Measurements from ENCODE around the gene RLN1. TPM values are rescaled to one million over a fixed set of nuclear protein-coding genes. Genes with fewer than 3 reads are reported as not detected.
"Not testable (repeated sequence)": the region's sequence is repeated elsewhere in the genome, so short reads cannot be mapped to it uniquely, and the experiment has no call there.

Gene RLN1, protein sequence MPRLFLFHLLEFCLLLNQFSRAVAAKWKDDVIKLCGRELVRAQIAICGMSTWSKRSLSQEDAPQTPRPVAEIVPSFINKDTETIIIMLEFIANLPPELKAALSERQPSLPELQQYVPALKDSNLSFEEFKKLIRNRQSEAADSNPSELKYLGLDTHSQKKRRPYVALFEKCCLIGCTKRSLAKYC
- 1 to 10 TPM; 5.9 to 7.2 TPM for total RNA-seq
- 1 to 10 TPM; 2.4 to 3.6 TPM for polyA plus RNA-seq

DNA sequence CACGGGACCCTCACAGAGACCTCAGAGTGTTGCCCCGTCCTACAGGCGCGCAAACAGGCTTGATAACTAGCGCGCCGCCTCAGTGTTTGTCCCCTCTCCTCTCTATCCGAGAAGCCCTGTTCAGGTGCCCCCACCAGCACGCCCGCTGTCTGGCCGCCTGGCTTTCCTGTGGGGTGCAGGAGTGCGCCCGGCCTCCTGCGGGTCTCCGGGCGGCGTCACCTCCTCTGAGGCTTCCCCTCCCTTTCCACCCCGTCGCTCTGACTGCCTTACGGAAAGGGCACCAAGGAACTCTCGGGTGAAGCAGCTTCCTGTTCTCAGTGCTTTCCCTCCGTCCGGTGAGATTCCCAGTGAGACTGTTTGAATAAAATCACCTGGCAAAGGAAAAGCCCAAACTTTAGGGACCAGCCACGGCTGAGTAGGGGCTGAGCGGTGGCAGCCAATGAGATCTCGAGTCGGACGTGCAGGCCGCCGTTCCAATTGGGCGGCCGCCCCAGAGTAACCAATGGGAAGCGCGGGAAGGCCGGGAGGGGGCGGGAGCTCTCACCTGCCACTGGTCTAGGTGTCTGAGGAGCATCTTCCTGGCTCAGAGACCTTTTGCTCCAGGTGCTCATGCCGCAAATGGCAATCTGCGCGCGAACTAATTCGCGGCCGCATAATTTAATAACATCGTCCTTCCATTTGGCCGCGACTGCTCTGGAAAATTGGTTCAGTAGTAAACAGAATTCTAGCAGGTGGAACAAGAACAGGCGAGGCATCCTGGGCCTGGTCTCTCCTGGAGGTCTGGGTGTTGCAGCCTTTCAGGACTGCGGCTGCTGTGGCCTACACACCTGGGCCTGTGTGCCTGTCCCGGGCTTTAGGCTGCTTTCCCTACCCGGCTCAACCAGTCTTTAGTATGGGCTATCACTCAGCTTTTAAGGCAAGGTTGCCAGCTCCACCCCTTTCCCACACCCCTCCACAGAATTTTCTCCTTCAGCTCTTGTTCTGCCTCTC is at the start of gene RLN1:
Gene RLN1 (minus strand): TSS at position 885 of the 990 bp plus-strand sequence. CDS start 130 bp downstream, at position 755.
- peak within 1 kb of the TSS; percentile 43 to 93 (median 88) for H3K27ac Mint-ChIP-seq
- not testable (repeated sequence) for H3K36me3 Mint-ChIP-seq; H3K4me3 ChIP-seq (ENCODE audit: low read length in 2 of 2); H3K27me3 ChIP-seq (ENCODE audit: insufficient read depth, low read length); H3K27me3 Mint-ChIP-seq; H3K9me3 ChIP-seq (ENCODE audit: control insufficient read depth in 1 of 2, low read length in 2 of 2); H3K36me3 ChIP-seq (ENCODE audit: insufficient read depth, low read length); H3K9me3 Mint-ChIP-seq
- peak in 4 of 5 donors; percentile 42 to 57 (median 46) for DNase-seq
- ChIA-PET POLR2A (ENCODE audit: partially characterized antibody) (interaction anchor here (1.2 to 1.3 kb wide), 2 partner anchors 9 to 14 kb away, joined by 3 to 4 read pairs; no protein-coding TSS in a partner anchor), CTCF (ENCODE audit: partially characterized antibody) (interaction anchor here (1.4 kb wide), 1 partner anchor 13 kb away, joined by 5 read pairs; no protein-coding TSS in a partner anchor)
- H3K4me1 Mint-ChIP-seq, result peaks cover 20 to 38% (median 26%) of the 10 kb centered on the region in 4 donors
- Histone ChIP-seq H3K27ac (ENCODE audit: low read depth, low read length) (peak within 1 kb of the TSS; percentile 34), H3K4me1 (ENCODE audit: insufficient read depth, low read length) (peaks cover 32% of the 10 kb centered on the region)
- intact Hi-C loops (cut with micrococcal nuclease), result loop anchor here (5.0 kb wide), 2 partner anchors 37 to 98 kb away; partner anchors contain the start of genes PLGRKT and RLN2
- peak within 1 kb of the TSS; percentile 38 to 79 (median 76) for H3K4me3 Mint-ChIP-seq

DNA sequence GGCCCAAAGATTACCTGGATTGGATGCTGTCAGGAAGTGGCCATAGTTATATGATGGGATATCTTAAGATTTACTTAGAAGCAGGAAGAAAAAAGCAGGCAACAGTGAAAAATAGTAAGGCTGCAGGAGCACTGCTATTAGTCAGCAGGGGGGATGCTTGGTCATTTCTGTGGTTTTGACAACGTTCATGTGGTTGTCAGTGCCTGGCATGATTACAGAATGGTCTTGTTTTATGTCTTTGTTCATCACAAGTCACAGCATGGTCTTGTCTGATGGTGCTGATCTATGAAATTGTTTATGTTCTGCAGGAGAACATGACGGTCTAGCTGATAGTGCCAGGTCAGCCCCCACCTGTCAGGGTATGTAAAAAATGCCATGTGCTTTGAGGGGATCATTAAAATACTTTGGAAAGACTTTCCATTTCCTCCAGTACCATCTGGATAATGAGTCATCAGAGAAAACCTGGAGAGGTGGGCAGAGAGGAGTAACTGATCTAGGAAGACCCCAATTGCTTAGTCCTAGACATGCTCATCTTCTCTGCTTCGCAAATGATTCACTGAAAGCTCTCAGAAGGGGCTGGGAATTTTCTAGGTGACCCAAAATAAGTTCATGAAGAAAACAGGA is 49.5 kb upstream of the RLN1 start:
- H3K27me3 Mint-ChIP-seq, result no peaks in the 10 kb centered on the region
- peak overlapping the region in 1 of 7 donors; percentile 51 for H3K27ac Mint-ChIP-seq
- no peaks in the 10 kb centered on the region for H3K27me3 ChIP-seq (ENCODE audit: insufficient read depth, low read length)
- H3K4me1 Mint-ChIP-seq, result peaks cover 14 to 34% (median 25%) of the 10 kb centered on the region in 4 donors
- no peak overlapping the region for H3K27ac ChIP-seq (ENCODE audit: low read depth, low read length)
- DNase-seq, result no peak
- H3K36me3 Mint-ChIP-seq, result peaks cover 3 to 19% of the 10 kb centered on the region in 2 donors
- H3K36me3 ChIP-seq (ENCODE audit: insufficient read depth, low read length), result no peaks in the 10 kb centered on the region
- CTCF ChIA-PET (ENCODE audit: partially characterized antibody), result no interaction called here
- H3K4me1 ChIP-seq (ENCODE audit: insufficient read depth, low read length), result peaks cover 5% of the 10 kb centered on the region
- intact Hi-C loops (cut with micrococcal nuclease), result no loop called here
- no peaks in the 10 kb centered on the region for H3K9me3 Mint-ChIP-seq
- no peaks in the 10 kb centered on the region for H3K9me3 ChIP-seq (ENCODE audit: control insufficient read depth in 1 of 2, low read length in 2 of 2)
- POLR2A ChIA-PET (ENCODE audit: partially characterized antibody), result no interaction called here
- H3K4me3 ChIP-seq (ENCODE audit: low read length in 2 of 2), result no peak overlapping the region
- H3K4me3 Mint-ChIP-seq, result no peak overlapping the region

DNA sequence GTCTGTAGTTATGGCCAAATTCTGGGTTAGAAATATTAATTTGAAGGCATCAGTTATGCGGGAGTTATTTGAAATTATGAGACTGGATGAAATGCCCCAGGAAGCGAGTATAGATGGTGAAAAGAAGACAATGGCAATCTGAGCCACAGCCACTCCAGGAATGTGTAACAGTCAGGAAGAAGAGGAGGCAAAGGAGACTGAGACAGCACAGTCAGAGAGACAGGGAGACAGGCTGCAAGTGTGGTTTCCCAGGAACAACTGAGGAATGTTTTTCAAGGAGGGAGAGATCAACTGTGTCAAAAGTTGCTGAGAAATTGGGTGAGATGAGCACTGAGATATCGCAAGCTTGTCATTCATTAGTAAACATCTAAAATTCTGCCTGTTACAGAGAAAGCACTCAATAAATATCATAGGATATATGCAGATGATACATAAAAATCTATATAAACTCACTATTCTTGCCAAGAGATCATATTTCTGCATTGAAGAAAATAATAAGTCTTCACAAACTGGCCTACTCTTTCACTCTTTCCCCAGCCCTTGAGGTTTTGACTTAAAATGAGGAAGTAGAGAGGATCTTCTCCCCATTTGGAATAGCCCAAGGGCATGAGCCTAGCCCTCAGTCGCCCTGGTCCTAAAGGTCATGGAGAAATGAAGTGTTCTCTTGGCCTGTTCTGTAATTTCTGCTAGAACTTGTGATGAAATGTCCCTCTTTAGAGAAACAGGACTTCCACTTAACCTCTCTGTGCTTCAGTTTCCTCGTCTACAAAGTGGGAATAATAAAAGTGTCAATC is 48.5 kb upstream of the RLN1 start:
- ChIA-PET POLR2A (ENCODE audit: partially characterized antibody) (no interaction called here), CTCF (ENCODE audit: partially characterized antibody) (no interaction called here)
- peaks cover 5 to 19% of the 10 kb centered on the region in 2 donors for H3K36me3 Mint-ChIP-seq
- H3K27ac ChIP-seq (ENCODE audit: low read depth, low read length), result no peak overlapping the region
- H3K4me1 Mint-ChIP-seq, result peaks cover 14 to 34% (median 25%) of the 10 kb centered on the region in 4 donors
- peak overlapping the region in 1 of 7 donors; percentile 48 for H3K27ac Mint-ChIP-seq
- intact Hi-C loops (cut with micrococcal nuclease), result no loop called here
- H3K36me3 ChIP-seq (ENCODE audit: insufficient read depth, low read length), result no peaks in the 10 kb centered on the region
- H3K27me3 ChIP-seq (ENCODE audit: insufficient read depth, low read length), result no peaks in the 10 kb centered on the region
- no peak overlapping the region for H3K4me3 Mint-ChIP-seq
- H3K4me1 ChIP-seq (ENCODE audit: insufficient read depth, low read length), result peaks cover 5% of the 10 kb centered on the region
- no peaks in the 10 kb centered on the region for H3K27me3 Mint-ChIP-seq
- no peaks in the 10 kb centered on the region for H3K9me3 ChIP-seq (ENCODE audit: control insufficient read depth in 1 of 2, low read length in 2 of 2)
- H3K4me3 ChIP-seq (ENCODE audit: low read length in 2 of 2), result no peak overlapping the region
- H3K9me3 Mint-ChIP-seq, result no peaks in the 10 kb centered on the region
- DNase-seq, result no peak

GRCh38 chr9:5384436-5384835 is 44.8 kb upstream of the RLN1 start:
- intact Hi-C loops (cut with micrococcal nuclease), result no loop called here
- H3K27ac ChIP-seq (ENCODE audit: low read depth, low read length), result no peak overlapping the region
- H3K4me1 Mint-ChIP-seq, result peaks cover 12 to 29% (median 20%) of the 10 kb centered on the region in 4 donors
- ChIA-PET POLR2A (ENCODE audit: partially characterized antibody) (no interaction called here), CTCF (ENCODE audit: partially characterized antibody) (no interaction called here)
- peak overlapping the region in 3 of 7 donors; percentile 25 to 70 (median 33) for H3K27ac Mint-ChIP-seq
- H3K36me3 Mint-ChIP-seq, result peaks cover 19 to 40% of the 10 kb centered on the region in 2 donors
- H3K9me3 Mint-ChIP-seq, result no peaks in the 10 kb centered on the region
- H3K27me3 Mint-ChIP-seq, result no peaks in the 10 kb centered on the region
- no peak overlapping the region for H3K4me3 Mint-ChIP-seq
- peaks cover under 1% of the 10 kb centered on the region for H3K4me1 ChIP-seq (ENCODE audit: insufficient read depth, low read length)
- no peak overlapping the region for H3K4me3 ChIP-seq (ENCODE audit: low read length in 2 of 2)
- DNase-seq, result no peak
- H3K9me3 ChIP-seq (ENCODE audit: control insufficient read depth in 1 of 2, low read length in 2 of 2), result no peaks in the 10 kb centered on the region
- no peaks in the 10 kb centered on the region for H3K27me3 ChIP-seq (ENCODE audit: insufficient read depth, low read length)
- no peaks in the 10 kb centered on the region for H3K36me3 ChIP-seq (ENCODE audit: insufficient read depth, low read length)

- no peaks in the 10 kb centered on the region for H3K9me3 ChIP-seq (ENCODE audit: control insufficient read depth in 1 of 2, low read length in 2 of 2)
- H3K27me3 ChIP-seq (ENCODE audit: insufficient read depth, low read length), result no peaks in the 10 kb centered on the region
- no peak overlapping the region for H3K4me3 Mint-ChIP-seq
- no peak overlapping the region for H3K27ac ChIP-seq (ENCODE audit: low read depth, low read length)
- no peak for DNase-seq
- H3K4me1 ChIP-seq (ENCODE audit: insufficient read depth, low read length), result no peaks in the 10 kb centered on the region
- no peaks in the 10 kb centered on the region for H3K9me3 Mint-ChIP-seq
- H3K27me3 Mint-ChIP-seq, result no peaks in the 10 kb centered on the region
- H3K27ac Mint-ChIP-seq, result no peak overlapping the region
- intact Hi-C loops (cut with micrococcal nuclease), result no loop called here
- ChIA-PET CTCF (ENCODE audit: partially characterized antibody) (no interaction called here), POLR2A (ENCODE audit: partially characterized antibody) (no interaction called here)
- H3K4me1 Mint-ChIP-seq, result peaks cover 5 to 13% (median 12%) of the 10 kb centered on the region in 4 donors
- no peaks in the 10 kb centered on the region for H3K36me3 ChIP-seq (ENCODE audit: insufficient read depth, low read length)
- no peak overlapping the region for H3K4me3 ChIP-seq (ENCODE audit: low read length in 2 of 2)
- H3K36me3 Mint-ChIP-seq, result peaks cover 21 to 47% of the 10 kb centered on the region in 2 donors
These were observed 42.8 kb upstream of the RLN1 start for GRCh38 chr9:5382479-5382878.

GRCh38 chr9:5375790-5376477 is 36.3 kb upstream of the RLN1 start:
- peaks cover 20 to 33% (median 28%) of the 10 kb centered on the region in 4 donors for H3K4me1 Mint-ChIP-seq
- ChIA-PET CTCF (ENCODE audit: partially characterized antibody) (no interaction called here), POLR2A (ENCODE audit: partially characterized antibody) (interaction anchor here (1.8 kb wide), 1 partner anchor 14 kb away, joined by 5 read pairs; no protein-coding TSS in a partner anchor)
- H3K4me3 ChIP-seq (ENCODE audit: low read length in 2 of 2), result no peak overlapping the region
- H3K9me3 Mint-ChIP-seq, result no peaks in the 10 kb centered on the region
- no peaks in the 10 kb centered on the region for H3K36me3 ChIP-seq (ENCODE audit: insufficient read depth, low read length)
- peak overlapping the region in 7 of 8 donors; percentile 1 to 69 (median 58) for H3K4me3 Mint-ChIP-seq
- no peaks in the 10 kb centered on the region for H3K27me3 Mint-ChIP-seq
- no peaks in the 10 kb centered on the region for H3K27me3 ChIP-seq (ENCODE audit: insufficient read depth, low read length)
- H3K9me3 ChIP-seq (ENCODE audit: control insufficient read depth in 1 of 2, low read length in 2 of 2), result no peaks in the 10 kb centered on the region
- peaks cover 18% of the 10 kb centered on the region for H3K4me1 ChIP-seq (ENCODE audit: insufficient read depth, low read length)
- intact Hi-C loops (cut with micrococcal nuclease), result no loop called here
- peak overlapping the region in 6 of 7 donors; percentile 13 to 97 (median 86) for H3K27ac Mint-ChIP-seq
- no peak overlapping the region for H3K27ac ChIP-seq (ENCODE audit: low read depth, low read length)
- DNase-seq, result peak in 3 of 5 donors; percentile 10 to 42 (median 42)
- peaks cover 11 to 35% of the 10 kb centered on the region in 2 donors for H3K36me3 Mint-ChIP-seq
